Transverse colon (tissue), 4 donors: ENCODE measurements around the gene OLFM2. TPM values are rescaled to one million over a fixed set of nuclear protein-coding genes. Genes with fewer than 3 reads are reported as not detected.

Experiments used
- DNase-seq: peaks from one replicate; pipeline ENCODE4 v3.0.0-alpha.2; 2019
- H3K27ac ChIP-seq, 4 donors: fragments of 200-600 bp; sonication (generic); 2 replicates each; pipeline ENCODE4 v1.5.1; 2016 to 2018; ENCODE audit warnings: inconsistent platforms in 4 of 4
- H3K27me3 ChIP-seq: fragments of 200-600 bp; sonication (generic); 2 replicates; pipeline ENCODE4 v1.5.1; 2017; ENCODE audit warnings: inconsistent platforms
- H3K36me3 ChIP-seq, 4 donors: fragments of 200-600 bp; sonication (generic); 2 replicates each; pipeline ENCODE4 v1.5.1; 2017 to 2019; ENCODE audit warnings: inconsistent platforms in 4 of 4
- H3K4me1 ChIP-seq, 4 donors: fragments of 200-600 bp; sonication (generic); 2 replicates each; pipeline ENCODE4 v1.5.1; 2017 to 2020; ENCODE audit warnings: inconsistent platforms in 4 of 4
- H3K4me3 ChIP-seq, 4 donors: fragments of 200-600 bp; sonication (generic); 1 replicate in 1 of 4; 2 replicates in 3 of 4; pipeline versions ENCODE4 v1.5.1 to v1.6.1; 2017 to 2019; ENCODE audit warnings: inconsistent platforms in 4 of 4
- H3K9me3 ChIP-seq, 2 donors: fragments of 200-600 bp; sonication (generic); 2 replicates each; pipeline ENCODE4 v1.5.1; 2017 to 2019; ENCODE audit warnings: inconsistent platforms in 2 of 2
- EP300 ChIP-seq: sonication (generic); formaldehyde crosslinking; IDR thresholded peaks from one replicate; pipeline ENCODE4 v1.6.1; 2017; ENCODE audit warnings: antibody characterized with exemption, low read depth
- POLR2A ChIP-seq: fragments of 450-650 bp; IDR thresholded peaks from one replicate; pipeline ENCODE4 v1.6.1; 2016; ENCODE audit warnings: antibody characterized with exemption, mild to moderate bottlenecking, moderate library complexity
- POLR2AphosphoS5 ChIP-seq, 3 donors: sonication (generic); formaldehyde crosslinking; IDR thresholded peaks; one replicate each; pipeline ENCODE4 v1.6.1; 2016; ENCODE audit warnings: antibody characterized with exemption in 3 of 3
- WGBS, 2 donors: methylation state at CpG; one replicate each; pipeline ENCODE4 v1.1.5; 2018; ENCODE audit warnings: low coverage in 1 of 2; 5-methylcytosine and 5-hydroxymethylcytosine counted together
- in situ Hi-C, 4 donors: fragments of 200-750 bp; cut with MboI; loops; one replicate each; pipeline versions ENCODE4 v1.15.0 to v1.15.1; 2017; ENCODE audit warnings: low sequenced_read_pairs in 3 of 4, low pct_ligation_motif_present in 1 of 4, low pct_unique_long_range_greater_than_20kb in 1 of 4
- intact Hi-C: fragments of 100-400 bp; cut with DNase I; formaldehyde crosslinking; loops from one replicate; pipeline ENCODE4 v1.15.1; 2023; ENCODE audit warnings: low total_unique reads
- total RNA-seq, 4 donors: library from RNA; depleted of rRNA; stranded (reverse); fragments of >200 nt; gene quantifications; one replicate each; pipeline ENCODE4 v1.1.0, GENCODE V29; 2016
- TF ChIP-seq, protein P1 (sequence below), 5 experiments: fragments of 200-600 bp in 3 of 5; fragments of 450-650 bp in 2 of 5; sonication (generic) in 3 of 5; IDR thresholded peaks; 1 replicate in 2 of 5; 2 replicates in 3 of 5; pipeline ENCODE4 v1.5.1; 2016 to 2017; ENCODE audit warnings: antibody characterized with exemption in 5 of 5, inconsistent platforms in 3 of 5, mild to moderate bottlenecking in 2 of 5, moderate library complexity in 1 of 5

The OLFM2 gene
- total RNA-seq, 4 donors from 2014 or later: 2.0 to 2.7 TPM; not detected in 2

DNA sequence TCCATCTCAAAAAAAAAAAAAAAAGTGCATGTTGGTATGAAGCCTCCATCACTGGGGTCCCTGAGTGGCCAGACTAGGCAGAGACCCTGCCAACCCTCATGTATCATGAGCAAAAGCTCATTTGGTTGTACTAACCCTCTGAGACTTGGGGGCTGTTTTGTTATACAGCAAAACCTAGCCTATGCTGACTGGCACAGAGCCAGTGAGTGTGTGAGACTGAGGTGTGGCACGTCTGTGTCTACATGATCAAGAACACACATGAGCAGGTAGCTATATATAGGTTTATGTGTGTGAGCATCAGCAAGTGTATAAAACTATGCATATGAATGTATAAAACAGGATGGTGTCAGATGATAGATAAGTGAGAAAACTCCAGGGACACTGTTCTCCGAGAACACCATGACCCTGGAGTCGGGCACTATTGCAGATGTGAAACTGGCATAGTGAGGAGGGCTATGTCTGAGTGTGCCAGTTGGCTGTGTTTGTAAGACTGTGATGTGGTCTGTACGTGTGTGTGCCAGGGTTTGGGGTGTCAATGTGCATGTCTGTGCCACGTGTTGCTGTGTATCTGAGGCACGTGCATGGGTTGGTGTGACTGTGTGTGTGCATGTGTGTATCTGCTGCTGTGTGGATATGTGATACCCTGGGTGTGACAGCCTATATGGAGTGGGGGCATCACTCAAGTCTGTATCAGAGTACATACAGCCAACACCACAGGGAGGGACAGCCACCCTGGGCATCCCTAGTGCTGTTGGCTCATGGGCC lies 44.5 kb downstream of the OLFM2 start:
- Histone ChIP-seq H3K27me3 (no peaks in the 10 kb centered on the region), H3K4me1 (no peaks in the 10 kb centered on the region), H3K36me3 (no peaks in the 10 kb centered on the region), H3K27ac (no peak overlapping the region), H3K9me3 (no peaks in the 10 kb centered on the region), H3K4me3 (no peak overlapping the region)
- TF ChIP-seq POLR2AphosphoS5 (IDR thresholded peaks at IDR 0.05): no peak
- no peak for TF ChIP-seq EP300
- no peak for TF ChIP-seq POLR2A
- TF ChIP-seq, protein P1, sequence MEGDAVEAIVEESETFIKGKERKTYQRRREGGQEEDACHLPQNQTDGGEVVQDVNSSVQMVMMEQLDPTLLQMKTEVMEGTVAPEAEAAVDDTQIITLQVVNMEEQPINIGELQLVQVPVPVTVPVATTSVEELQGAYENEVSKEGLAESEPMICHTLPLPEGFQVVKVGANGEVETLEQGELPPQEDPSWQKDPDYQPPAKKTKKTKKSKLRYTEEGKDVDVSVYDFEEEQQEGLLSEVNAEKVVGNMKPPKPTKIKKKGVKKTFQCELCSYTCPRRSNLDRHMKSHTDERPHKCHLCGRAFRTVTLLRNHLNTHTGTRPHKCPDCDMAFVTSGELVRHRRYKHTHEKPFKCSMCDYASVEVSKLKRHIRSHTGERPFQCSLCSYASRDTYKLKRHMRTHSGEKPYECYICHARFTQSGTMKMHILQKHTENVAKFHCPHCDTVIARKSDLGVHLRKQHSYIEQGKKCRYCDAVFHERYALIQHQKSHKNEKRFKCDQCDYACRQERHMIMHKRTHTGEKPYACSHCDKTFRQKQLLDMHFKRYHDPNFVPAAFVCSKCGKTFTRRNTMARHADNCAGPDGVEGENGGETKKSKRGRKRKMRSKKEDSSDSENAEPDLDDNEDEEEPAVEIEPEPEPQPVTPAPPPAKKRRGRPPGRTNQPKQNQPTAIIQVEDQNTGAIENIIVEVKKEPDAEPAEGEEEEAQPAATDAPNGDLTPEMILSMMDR (IDR thresholded peaks at IDR 0.05): no peak
- intact Hi-C loops: no loop called here
- no peak for DNase-seq
- WGBS, 2 donors: 20 to 69% methylated on average over 1 to 6 of the region's 6 CpGs
- in situ Hi-C loops: no loop called here

DNA sequence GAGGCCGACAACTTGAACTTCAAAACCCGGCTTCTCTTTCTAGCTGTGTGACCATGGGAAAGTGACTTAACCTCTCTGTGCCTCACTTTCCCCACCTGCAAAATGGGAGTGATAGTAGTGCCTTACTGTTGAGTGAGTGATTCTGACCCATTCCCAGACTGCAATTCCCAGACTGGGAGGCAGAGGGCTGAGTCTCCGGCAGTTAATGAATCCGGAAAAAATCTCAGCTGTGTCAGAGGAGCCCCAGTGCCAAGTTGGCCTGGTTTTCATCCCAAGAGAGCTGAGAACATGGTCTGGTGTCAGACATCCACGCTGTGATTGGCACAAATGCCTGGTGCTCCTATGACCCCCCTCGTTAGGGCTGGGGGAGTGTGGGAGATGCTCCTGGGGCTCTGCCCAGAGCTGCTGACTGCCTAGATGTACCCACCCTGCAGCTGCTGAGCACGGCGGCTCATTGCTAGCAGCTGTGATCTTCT lies 51.2 kb downstream of the OLFM2 start:
- Histone ChIP-seq H3K27me3 (no peaks in the 10 kb centered on the region), H3K27ac (no peak overlapping the region), H3K9me3 (no peaks in the 10 kb centered on the region), H3K4me3 (no peak overlapping the region), H3K4me1 (no peaks in the 10 kb centered on the region), H3K36me3 (no peaks in the 10 kb centered on the region)
- in situ Hi-C loops (no loop called here), intact Hi-C loops (no loop called here)
- TF ChIP-seq, protein P1 (IDR thresholded peaks at IDR 0.05): no peak
- TF ChIP-seq POLR2AphosphoS5 (IDR thresholded peaks at IDR 0.05) (no peak), EP300 (no peak), POLR2A (no peak)
- WGBS, 2 donors: 33 to 41% methylated on average over 2 to 8 of the region's 8 CpGs
- DNase-seq: no peak

DNA sequence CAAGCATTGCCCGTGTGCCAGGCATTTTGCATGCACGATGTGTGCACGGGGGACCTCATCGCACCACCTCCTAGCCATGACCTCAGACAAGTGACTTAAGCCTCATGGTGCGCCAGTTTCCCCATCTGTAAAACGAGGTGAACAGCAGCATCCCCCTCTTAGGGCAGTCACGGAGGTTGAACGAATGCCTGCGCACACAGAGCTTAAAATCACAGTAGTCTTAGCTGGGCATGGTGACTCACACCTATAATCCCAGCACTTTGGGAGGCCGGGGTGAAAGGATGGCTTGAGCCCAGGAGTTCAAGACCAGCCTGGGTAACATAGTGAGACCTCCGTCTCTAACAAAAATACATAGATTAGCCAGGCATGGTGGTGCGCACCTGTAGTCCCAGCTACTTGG lies 52.6 kb downstream of the OLFM2 start:
- no peak overlapping the region for H3K27ac ChIP-seq
- no peak for DNase-seq
- intact Hi-C loops: no loop called here
- H3K9me3 ChIP-seq: no peaks in the 10 kb centered on the region
- no peak for TF ChIP-seq POLR2AphosphoS5 (IDR thresholded peaks at IDR 0.05)
- TF ChIP-seq, protein P1 (IDR thresholded peaks at IDR 0.05): no peak
- no peak for TF ChIP-seq POLR2A
- TF ChIP-seq EP300: no peak
- in situ Hi-C loops: no loop called here
- WGBS, 2 donors: 71% methylated on average over 11 of the region's 12 CpGs; no CpG with 5 or more reads in 1 of the 2 donors
- H3K4me3 ChIP-seq: no peak overlapping the region
- no peaks in the 10 kb centered on the region for H3K36me3 ChIP-seq
- no peaks in the 10 kb centered on the region for H3K27me3 ChIP-seq
- no peaks in the 10 kb centered on the region for H3K4me1 ChIP-seq

DNA sequence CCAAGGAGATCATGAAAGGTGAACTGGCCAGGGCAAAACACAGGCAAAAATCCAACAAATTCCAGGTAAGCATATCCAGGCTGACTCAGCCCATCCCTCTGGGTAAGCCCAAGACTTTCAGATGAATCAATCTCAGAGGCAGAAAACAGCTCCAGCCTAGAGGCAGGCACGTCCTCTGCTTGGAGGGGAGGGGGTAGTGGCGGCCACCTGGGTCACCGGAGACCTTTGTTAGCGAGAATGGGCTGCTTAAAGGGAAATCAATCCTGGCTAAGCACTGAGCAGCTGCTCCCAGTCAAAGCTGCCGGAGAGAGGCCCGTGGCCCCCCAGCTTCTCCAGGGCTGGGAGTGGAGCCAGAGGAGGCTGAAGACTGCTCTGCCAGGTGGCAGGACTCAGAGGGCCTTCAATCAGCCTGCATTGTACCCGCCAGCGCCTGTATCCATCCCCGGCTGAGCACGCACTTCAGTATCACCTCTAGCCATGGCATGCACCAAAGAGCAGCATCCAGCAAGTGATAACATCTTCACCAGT lies 53.0 kb downstream of the OLFM2 start:
- Histone ChIP-seq H3K9me3 (no peaks in the 10 kb centered on the region), H3K4me1 (no peaks in the 10 kb centered on the region), H3K27ac (no peak overlapping the region), H3K4me3 (no peak overlapping the region), H3K36me3 (no peaks in the 10 kb centered on the region), H3K27me3 (no peaks in the 10 kb centered on the region)
- TF ChIP-seq POLR2AphosphoS5 (IDR thresholded peaks at IDR 0.05): no peak
- no peak for TF ChIP-seq EP300
- TF ChIP-seq, protein P1 (IDR thresholded peaks at IDR 0.05): no peak
- no peak for TF ChIP-seq POLR2A
- DNase-seq: no peak
- WGBS, 2 donors: 53% methylated on average over 10 of the region's 10 CpGs; no CpG with 5 or more reads in 1 of the 2 donors
- in situ Hi-C loops: no loop called here
- intact Hi-C loops: no loop called here
